PC-3 (cell line): Measurements from ENCODE around the gene RGS5.

Experiments used
- EZH2 ChIP-seq: fragments of 300-600 bp; sonication (generic); IDR thresholded peaks from one replicate; pipeline ENCODE4 v1.6.1; 2017; ENCODE audit warnings: antibody characterized with exemption, mild to moderate bottlenecking, low read length; ENCODE audit not compliant: unreplicated experiment
- TF ChIP-seq, protein P1 (sequence below): fragments of 300-600 bp; sonication (generic); conservative IDR thresholded peaks from 2 replicates; pipeline ENCODE4 v1.5.1; 2017; ENCODE audit warnings: antibody characterized with exemption, low read depth, mild to moderate bottlenecking, low read length

DNA sequence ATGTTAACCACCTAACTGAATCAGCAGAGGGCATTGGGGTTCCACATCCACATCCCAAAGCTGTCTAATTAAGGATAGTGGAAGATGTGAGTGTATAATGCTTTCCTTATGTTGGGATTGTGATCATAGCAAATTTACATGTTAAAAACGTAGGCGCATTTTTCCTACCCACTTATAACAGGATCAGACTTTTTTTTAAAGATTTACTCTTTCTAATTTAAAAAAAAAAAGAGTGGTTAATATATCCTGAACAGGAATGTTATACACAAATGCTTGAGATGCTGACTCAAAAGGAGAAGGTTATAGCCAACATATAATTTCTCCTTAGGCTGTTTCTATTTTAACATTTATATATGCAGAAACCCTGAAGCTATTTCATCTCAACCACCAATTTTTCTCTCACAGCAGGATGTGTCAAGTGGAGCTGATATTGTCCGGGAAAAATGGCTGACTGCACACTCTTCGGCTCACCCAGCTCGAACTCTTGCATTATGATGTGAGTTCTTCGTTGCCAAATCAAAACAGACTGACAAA lies 40.3 kb downstream of the RGS5 start:
- TF ChIP-seq, protein P1, sequence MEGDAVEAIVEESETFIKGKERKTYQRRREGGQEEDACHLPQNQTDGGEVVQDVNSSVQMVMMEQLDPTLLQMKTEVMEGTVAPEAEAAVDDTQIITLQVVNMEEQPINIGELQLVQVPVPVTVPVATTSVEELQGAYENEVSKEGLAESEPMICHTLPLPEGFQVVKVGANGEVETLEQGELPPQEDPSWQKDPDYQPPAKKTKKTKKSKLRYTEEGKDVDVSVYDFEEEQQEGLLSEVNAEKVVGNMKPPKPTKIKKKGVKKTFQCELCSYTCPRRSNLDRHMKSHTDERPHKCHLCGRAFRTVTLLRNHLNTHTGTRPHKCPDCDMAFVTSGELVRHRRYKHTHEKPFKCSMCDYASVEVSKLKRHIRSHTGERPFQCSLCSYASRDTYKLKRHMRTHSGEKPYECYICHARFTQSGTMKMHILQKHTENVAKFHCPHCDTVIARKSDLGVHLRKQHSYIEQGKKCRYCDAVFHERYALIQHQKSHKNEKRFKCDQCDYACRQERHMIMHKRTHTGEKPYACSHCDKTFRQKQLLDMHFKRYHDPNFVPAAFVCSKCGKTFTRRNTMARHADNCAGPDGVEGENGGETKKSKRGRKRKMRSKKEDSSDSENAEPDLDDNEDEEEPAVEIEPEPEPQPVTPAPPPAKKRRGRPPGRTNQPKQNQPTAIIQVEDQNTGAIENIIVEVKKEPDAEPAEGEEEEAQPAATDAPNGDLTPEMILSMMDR, result no peak
- no peak for TF ChIP-seq EZH2
